Type B pancreatic cell (in vitro differentiated cells): ENCODE results near the gene PASD1. TPM values are rescaled to one million over a fixed set of nuclear protein-coding genes. Genes with fewer than 3 reads are reported as not detected.
"Not testable (repeated sequence)": the region's sequence is repeated elsewhere in the genome, so short reads cannot be mapped to it uniquely, and the experiment has no call there.

Source experiments
- DNase-seq: peaks from one replicate; pipeline ENCODE4 v3.0.0; 2021; ENCODE audit warnings: mixed read lengths; ENCODE audit not compliant: unreplicated experiment; ENCODE audit errors: extremely low spot score
- H3K27ac Mint-ChIP-seq: 2 replicates; pipeline ENCODE4 v1.8.0; 2021; ENCODE audit warnings: mild to moderate bottlenecking, mixed read lengths
- H3K27me3 Mint-ChIP-seq: 2 replicates; pipeline ENCODE4 v1.8.0; 2021; ENCODE audit warnings: mixed read lengths
- H3K36me3 Mint-ChIP-seq: 2 replicates; pipeline ENCODE4 v1.8.0; 2021; ENCODE audit warnings: mixed read lengths
- H3K4me1 Mint-ChIP-seq: one replicate; pipeline ENCODE4 v1.8.0; 2021; ENCODE audit warnings: mixed read lengths; ENCODE audit not compliant: unreplicated experiment
- H3K4me3 Mint-ChIP-seq: 2 replicates; pipeline ENCODE4 v1.8.0; 2021; ENCODE audit warnings: mild to moderate bottlenecking, mixed read lengths
- H3K9me3 Mint-ChIP-seq: 2 replicates; pipeline ENCODE4 v1.8.0; 2021; ENCODE audit warnings: mixed read lengths
- total RNA-seq: library from RNA; stranded (reverse); gene quantifications from 2 replicates; pipeline ENCODE4 v1.2.1, GENCODE V29; 2021; ENCODE audit warnings: low replicate concordance
- TF ChIP-seq, protein P1 (sequence below): fragments of 200-600 bp; sonication (generic); conservative IDR thresholded peaks from 2 replicates; pipeline ENCODE4 v1.5.0; 2021; ENCODE audit warnings: antibody characterized with exemption, mild to moderate bottlenecking

The PASD1 gene
- total RNA-seq, 1 donor from 2014 or later = not detected

DNA sequence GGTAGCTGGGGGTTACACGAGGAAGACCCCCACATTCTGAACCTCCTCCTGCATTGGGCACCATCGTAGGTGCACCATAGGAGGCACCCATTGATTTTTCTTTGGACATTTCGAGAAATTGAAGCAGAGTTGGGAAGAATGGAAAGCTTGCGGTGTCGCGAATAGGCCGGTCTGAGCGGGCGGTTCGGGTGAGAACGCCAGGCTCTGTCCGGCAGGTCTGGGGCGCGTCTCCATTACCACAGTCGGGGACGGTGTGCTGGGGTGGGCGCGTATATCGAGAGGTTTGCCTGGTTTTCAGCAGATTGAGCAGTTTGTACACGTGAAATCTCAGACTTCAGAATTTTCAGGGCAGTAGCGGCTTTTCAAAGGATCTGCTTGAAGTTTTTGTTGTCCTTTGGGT lies 560 bp downstream of the PASD1 start:
- TF ChIP-seq, protein P1, sequence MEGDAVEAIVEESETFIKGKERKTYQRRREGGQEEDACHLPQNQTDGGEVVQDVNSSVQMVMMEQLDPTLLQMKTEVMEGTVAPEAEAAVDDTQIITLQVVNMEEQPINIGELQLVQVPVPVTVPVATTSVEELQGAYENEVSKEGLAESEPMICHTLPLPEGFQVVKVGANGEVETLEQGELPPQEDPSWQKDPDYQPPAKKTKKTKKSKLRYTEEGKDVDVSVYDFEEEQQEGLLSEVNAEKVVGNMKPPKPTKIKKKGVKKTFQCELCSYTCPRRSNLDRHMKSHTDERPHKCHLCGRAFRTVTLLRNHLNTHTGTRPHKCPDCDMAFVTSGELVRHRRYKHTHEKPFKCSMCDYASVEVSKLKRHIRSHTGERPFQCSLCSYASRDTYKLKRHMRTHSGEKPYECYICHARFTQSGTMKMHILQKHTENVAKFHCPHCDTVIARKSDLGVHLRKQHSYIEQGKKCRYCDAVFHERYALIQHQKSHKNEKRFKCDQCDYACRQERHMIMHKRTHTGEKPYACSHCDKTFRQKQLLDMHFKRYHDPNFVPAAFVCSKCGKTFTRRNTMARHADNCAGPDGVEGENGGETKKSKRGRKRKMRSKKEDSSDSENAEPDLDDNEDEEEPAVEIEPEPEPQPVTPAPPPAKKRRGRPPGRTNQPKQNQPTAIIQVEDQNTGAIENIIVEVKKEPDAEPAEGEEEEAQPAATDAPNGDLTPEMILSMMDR = no peak
- no peaks in the 10 kb centered on the region for H3K4me1 Mint-ChIP-seq
- H3K9me3 Mint-ChIP-seq = peaks cover 5% of the 10 kb centered on the region
- no peak overlapping the region for H3K27ac Mint-ChIP-seq
- no peak overlapping the region for H3K4me3 Mint-ChIP-seq
- no peak for DNase-seq
- H3K36me3 Mint-ChIP-seq = no peaks in the 10 kb centered on the region
- H3K27me3 Mint-ChIP-seq = no peaks in the 10 kb centered on the region

DNA sequence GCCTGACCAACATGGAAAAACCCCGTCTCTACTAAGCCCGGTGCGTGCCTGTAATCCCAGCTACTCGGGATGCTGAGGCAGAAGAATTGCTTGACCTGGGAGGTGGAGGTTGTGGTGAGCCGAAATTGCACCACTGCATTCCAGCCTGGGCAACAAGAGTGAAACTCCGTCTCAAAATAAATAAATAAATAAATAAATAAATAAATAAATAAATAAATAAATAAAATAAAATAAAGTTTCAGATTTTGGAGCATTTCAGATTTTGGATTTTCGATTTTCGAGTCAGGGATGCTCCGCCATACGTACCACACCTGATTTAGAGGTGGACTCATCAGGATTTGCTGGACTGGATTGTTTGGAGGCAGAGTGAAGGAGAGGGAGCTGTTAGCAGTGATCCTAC lies 3.4 kb downstream of the PASD1 start:
- not testable (repeated sequence) for H3K27me3 Mint-ChIP-seq, H3K4me1 Mint-ChIP-seq, H3K9me3 Mint-ChIP-seq, H3K27ac Mint-ChIP-seq, DNase-seq, H3K4me3 Mint-ChIP-seq, H3K36me3 Mint-ChIP-seq

DNA sequence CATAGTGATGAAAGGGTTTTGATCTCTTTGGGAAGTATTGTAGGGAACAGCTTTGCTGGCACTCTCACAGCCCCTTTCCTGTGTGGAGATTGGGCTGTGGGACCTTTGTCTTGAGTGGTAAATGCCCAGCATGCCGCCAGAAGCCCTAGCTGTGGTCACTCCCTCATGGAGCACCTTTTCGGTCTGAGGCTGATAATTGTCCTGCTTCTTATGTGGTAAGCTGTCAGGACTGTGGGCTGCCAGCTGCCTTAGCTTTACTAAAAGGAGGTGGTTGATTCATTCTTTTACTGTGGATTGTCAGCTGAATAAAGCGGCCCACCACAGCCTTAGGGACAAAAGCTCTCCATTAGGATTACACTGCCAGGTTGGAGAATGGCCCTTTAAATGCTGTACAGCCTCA lies 7.1 kb downstream of the PASD1 start:
- no peaks in the 10 kb centered on the region for H3K9me3 Mint-ChIP-seq
- TF ChIP-seq, protein P1 = no peak
- no peaks in the 10 kb centered on the region for H3K36me3 Mint-ChIP-seq
- no peaks in the 10 kb centered on the region for H3K4me1 Mint-ChIP-seq
- H3K27me3 Mint-ChIP-seq = peaks cover 4% of the 10 kb centered on the region
- no peak overlapping the region for H3K27ac Mint-ChIP-seq
- H3K4me3 Mint-ChIP-seq = no peak overlapping the region
- no peak for DNase-seq

DNA sequence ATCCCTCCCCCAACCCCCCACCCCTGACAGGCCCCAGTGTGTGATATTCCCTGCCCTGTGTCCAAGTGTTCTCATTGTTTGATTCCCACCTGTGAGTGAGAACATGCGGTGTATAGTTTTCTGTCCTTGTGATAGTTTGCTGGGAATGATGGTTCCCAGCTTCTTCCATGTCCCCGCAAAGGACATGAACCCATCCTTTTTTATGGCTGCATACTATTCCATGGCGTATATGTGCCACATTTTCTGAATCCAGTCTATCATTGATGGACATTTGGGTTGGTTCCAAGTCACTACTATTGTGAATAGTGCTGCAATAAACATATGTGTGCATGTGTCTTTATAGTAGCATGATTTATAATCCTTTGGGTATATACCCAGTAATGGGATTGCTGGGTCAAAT lies 29.9 kb downstream of the PASD1 start:
- DNase-seq, H3K27me3 Mint-ChIP-seq, H3K4me3 Mint-ChIP-seq, H3K27ac Mint-ChIP-seq, H3K4me1 Mint-ChIP-seq, H3K36me3 Mint-ChIP-seq, H3K9me3 Mint-ChIP-seq: not testable (repeated sequence)

DNA sequence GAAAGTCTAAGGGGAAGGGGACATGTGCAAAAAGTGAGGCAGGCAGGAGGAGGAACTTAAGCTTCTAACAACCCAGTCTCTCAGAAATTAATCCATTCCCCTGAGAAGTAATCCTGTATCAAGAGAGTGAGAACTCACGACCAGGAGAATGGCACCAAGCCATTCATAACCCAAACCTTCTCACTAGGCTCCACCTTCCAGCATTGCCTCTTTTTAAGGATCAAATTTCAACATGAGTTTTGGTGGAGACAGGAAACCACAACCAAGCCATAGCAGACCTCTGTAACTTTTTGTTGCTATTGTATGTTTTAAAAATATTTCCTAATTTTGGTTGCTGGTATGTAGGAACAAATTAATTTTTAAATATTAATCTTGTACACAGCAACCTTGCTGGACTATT lies 32.8 kb downstream of the PASD1 start:
- Mint-ChIP-seq H3K4me1 (no peaks in the 10 kb centered on the region), H3K4me3 (no peak overlapping the region), H3K27ac (no peak overlapping the region), H3K9me3 (no peaks in the 10 kb centered on the region), H3K36me3 (no peaks in the 10 kb centered on the region), H3K27me3 (no peaks in the 10 kb centered on the region)
- TF ChIP-seq, protein P1 = no peak
- no peak for DNase-seq

DNA sequence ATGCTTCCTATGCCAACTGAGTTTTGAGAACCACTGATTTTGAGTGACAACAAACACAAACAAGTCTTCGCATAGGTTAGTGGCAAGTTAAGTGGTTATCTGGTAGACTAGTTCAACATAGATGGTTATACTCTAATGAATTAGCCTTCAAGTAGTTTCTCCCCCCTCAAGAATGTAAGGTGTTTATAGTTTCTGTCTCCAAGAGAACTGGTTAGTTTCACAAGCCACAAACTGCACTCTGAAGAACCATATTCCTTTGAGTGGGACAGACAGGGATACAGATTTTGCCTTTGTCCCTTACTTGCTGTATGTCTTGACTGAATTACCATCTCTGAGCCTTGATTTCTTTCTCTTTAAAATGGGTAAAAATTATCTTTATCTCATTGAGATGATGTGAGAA lies 41.5 kb downstream of the PASD1 start:
- H3K27me3 Mint-ChIP-seq = peaks cover 4% of the 10 kb centered on the region
- H3K27ac Mint-ChIP-seq = no peak overlapping the region
- H3K4me1 Mint-ChIP-seq = no peaks in the 10 kb centered on the region
- no peak for DNase-seq
- no peaks in the 10 kb centered on the region for H3K9me3 Mint-ChIP-seq
- TF ChIP-seq, protein P1 = no peak
- H3K36me3 Mint-ChIP-seq = no peaks in the 10 kb centered on the region
- H3K4me3 Mint-ChIP-seq = no peak overlapping the region

DNA sequence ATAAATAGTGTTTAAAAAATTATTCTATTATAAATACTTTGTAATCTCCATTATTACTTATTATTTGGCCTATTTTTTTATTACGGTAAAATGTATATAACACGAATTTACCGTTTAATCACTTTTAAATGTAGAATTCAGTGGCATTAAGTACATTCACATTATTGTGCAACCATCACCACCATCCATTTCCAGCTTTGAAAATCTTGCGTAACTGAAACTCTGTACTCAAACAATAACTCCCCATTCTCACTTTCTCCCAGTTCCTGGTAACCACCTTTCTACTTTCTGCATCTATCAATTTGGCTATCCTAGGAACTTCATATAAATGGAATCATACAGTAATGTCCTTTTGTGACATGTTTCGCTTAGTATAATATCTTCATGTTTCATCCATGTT lies 45.7 kb downstream of the PASD1 start:
- no peaks in the 10 kb centered on the region for H3K4me1 Mint-ChIP-seq
- TF ChIP-seq, protein P1 = no peak
- no peak for DNase-seq
- peaks cover 4% of the 10 kb centered on the region for H3K27me3 Mint-ChIP-seq
- no peaks in the 10 kb centered on the region for H3K9me3 Mint-ChIP-seq
- H3K36me3 Mint-ChIP-seq = no peaks in the 10 kb centered on the region
- H3K4me3 Mint-ChIP-seq = no peak overlapping the region
- H3K27ac Mint-ChIP-seq = no peak overlapping the region
